OCI-LY1 (cell line): ENCODE data around the gene C11orf21.

Source experiments
- H2AFZ ChIP-seq: fragments of 200-600 bp; sonication (generic), shearing (Covaris generic); 2 replicates; pipeline ENCODE4 v1.6.0; 2014; ENCODE audit warnings: antibody characterized with exemption, mild to moderate bottlenecking, low read length
- H3F3A ChIP-seq: fragments of 200-600 bp; sonication (generic), shearing (Covaris generic); 2 replicates; pipeline ENCODE4 v1.6.0; 2014; ENCODE audit warnings: mild to moderate bottlenecking, antibody characterized with exemption, low read length, moderate library complexity; ENCODE audit not compliant: insufficient read depth
- H3K27ac ChIP-seq: fragments of 200-600 bp; sonication (generic); 2 replicates; pipeline ENCODE4 v1.5.1; 2014; ENCODE audit warnings: low read length, mixed run types, mild to moderate bottlenecking, low read depth; ENCODE audit not compliant: poor library complexity, severe bottlenecking
- H3K27me3 ChIP-seq: fragments of 200-600 bp; sonication (generic); 2 replicates; pipeline ENCODE4 v1.6.0; 2014; ENCODE audit warnings: antibody characterized with exemption, mild to moderate bottlenecking, low read length, moderate library complexity; ENCODE audit not compliant: insufficient read depth
- H3K36me3 ChIP-seq: fragments of 200-600 bp; sonication (generic); 2 replicates; pipeline ENCODE4 v1.6.1; 2014; ENCODE audit warnings: mild to moderate bottlenecking, antibody characterized with exemption, low read length, moderate library complexity, mixed read lengths; ENCODE audit not compliant: insufficient read depth
- H3K4me1 ChIP-seq: fragments of 200-600 bp; sonication (generic); 2 replicates; pipeline ENCODE4 v1.5.1; 2014; ENCODE audit warnings: mild to moderate bottlenecking, low read length, moderate library complexity; ENCODE audit not compliant: insufficient read depth, severe bottlenecking
- H3K4me2 ChIP-seq: fragments of 200-600 bp; sonication (generic), shearing (Covaris generic); 2 replicates; pipeline ENCODE4 v1.6.1; 2014; ENCODE audit warnings: low read length
- H3K4me3 ChIP-seq: fragments of 200-600 bp; sonication (generic); 2 replicates; pipeline ENCODE4 v1.5.1; 2014; ENCODE audit warnings: low read length, low read depth, mild to moderate bottlenecking, mixed read lengths; ENCODE audit not compliant: poor library complexity, severe bottlenecking
- H3K79me2 ChIP-seq: fragments of 200-600 bp; shearing (Covaris generic); 2 replicates; pipeline ENCODE4 v1.6.1; 2016; ENCODE audit warnings: mixed run types, low read length, mixed read lengths; ENCODE audit not compliant: insufficient read depth
- H3K9ac ChIP-seq: fragments of 200-600 bp; sonication (generic), shearing (Covaris generic); 2 replicates; pipeline ENCODE4 v1.6.1; 2014; ENCODE audit warnings: mild to moderate bottlenecking, low read length, mixed read lengths
- H3K9me2 ChIP-seq: fragments of 200-600 bp; sonication (generic), shearing (Covaris generic); 2 replicates; pipeline ENCODE4 v1.6.1; 2014; ENCODE audit warnings: low read depth, mild to moderate bottlenecking, low read length, mixed read lengths
- H3K9me3 ChIP-seq: fragments of 200-600 bp; shearing (Covaris generic); 2 replicates; pipeline ENCODE4 v1.6.1; 2014; ENCODE audit warnings: low read length, mixed read lengths
- H4K20me1 ChIP-seq: fragments of 200-600 bp; sonication (generic), shearing (Covaris generic); 2 replicates; pipeline ENCODE4 v1.6.0; 2016; ENCODE audit warnings: mild to moderate bottlenecking, low read length; ENCODE audit not compliant: insufficient read depth
- CTCF ChIP-seq: fragments of 200-600 bp; sonication (generic), shearing (Covaris generic); IDR thresholded peaks from 2 replicates; pipeline ENCODE4 v1.5.1; 2017; ENCODE audit warnings: mild to moderate bottlenecking, antibody characterized with exemption, low read length, moderate library complexity, mixed read lengths
- EZH2 ChIP-seq: fragments of 200-600 bp; sonication (generic), shearing (Covaris generic); IDR thresholded peaks from 2 replicates; pipeline ENCODE4 v1.8.0; 2017; ENCODE audit warnings: borderline replicate concordance, mixed run types, mild to moderate bottlenecking, antibody characterized with exemption, low read length, moderate library complexity, mixed read lengths

Gene C11orf21

GRCh38 chr11:2301631-2302305 lies at the start of gene C11orf21, which contains the start of gene TSPAN32:
Gene C11orf21 (minus strand): TSS chr11:2301918. CDS start chr11:2301808, 110 bp downstream.
Gene TSPAN32 (plus strand): TSS chr11:2302013. CDS start chr11:2302150, 137 bp downstream.
- Histone ChIP-seq H3K9me3 (no peaks in the 10 kb centered on the region), H4K20me1 (no peaks in the 10 kb centered on the region), H3K4me3 (no peak within 1 kb of the TSS), H3K4me2 (no peak within 1 kb of the TSS), H3K4me1 (no peaks in the 10 kb centered on the region), H3K27me3 (peaks cover 3% of the 10 kb centered on the region; the same call in 1 of the 2 replicates), H3K9ac (no peak within 1 kb of the TSS), H3K79me2 (no peaks in the 10 kb centered on the region), H3K36me3 (no peaks in the 10 kb centered on the region), H2AFZ (no peak within 1 kb of the TSS), H3K9me2 (no peaks in the 10 kb centered on the region), H3F3A (no peaks in the 10 kb centered on the region), H3K27ac (no peak within 1 kb of the TSS)
- no peak for TF ChIP-seq EZH2
- TF ChIP-seq CTCF, result no peak

- Histone ChIP-seq H3K9ac (no peak overlapping the region), H3F3A (no peaks in the 10 kb centered on the region), H3K27me3 (peaks cover 9% of the 10 kb centered on the region; the same call in 1 of the 2 replicates), H4K20me1 (no peaks in the 10 kb centered on the region), H3K9me2 (no peaks in the 10 kb centered on the region), H2AFZ (no peak overlapping the region), H3K79me2 (no peaks in the 10 kb centered on the region), H3K4me1 (no peaks in the 10 kb centered on the region), H3K4me3 (no peak overlapping the region), H3K4me2 (no peak overlapping the region), H3K9me3 (no peaks in the 10 kb centered on the region), H3K36me3 (no peaks in the 10 kb centered on the region; the same call in 1 of the 2 replicates), H3K27ac (no peak overlapping the region)
- no peak for TF ChIP-seq CTCF
- TF ChIP-seq EZH2, result no peak
Observed at GRCh38 chr11:2348986-2349385, 47.3 kb upstream of the C11orf21 start.

GRCh38 chr11:2347308-2347830 lies 45.7 kb upstream of the C11orf21 start:
- no peak overlapping the region for H3K4me3 ChIP-seq
- no peaks in the 10 kb centered on the region for H3K4me1 ChIP-seq
- peaks cover 11% of the 10 kb centered on the region; the same call in 1 of the 2 replicates for H3K27me3 ChIP-seq
- TF ChIP-seq EZH2, result no peak
- no peak for TF ChIP-seq CTCF
- H3K4me2 ChIP-seq, result no peak overlapping the region
- H4K20me1 ChIP-seq, result no peaks in the 10 kb centered on the region
- H3K9me2 ChIP-seq, result no peaks in the 10 kb centered on the region
- H3K9me3 ChIP-seq, result no peaks in the 10 kb centered on the region
- H3K9ac ChIP-seq, result no peak overlapping the region
- H2AFZ ChIP-seq, result no peak overlapping the region
- H3F3A ChIP-seq, result no peaks in the 10 kb centered on the region
- H3K27ac ChIP-seq, result no peak overlapping the region
- no peaks in the 10 kb centered on the region; the same call in 1 of the 2 replicates for H3K36me3 ChIP-seq
- H3K79me2 ChIP-seq, result no peaks in the 10 kb centered on the region
